Upper lobe of right lung (tissue), 1 donor: ENCODE data around the gene CADPS. TPM values are rescaled to one million over a fixed set of nuclear protein-coding genes. Genes with fewer than 3 reads are reported as not detected.

Source experiments
- ATAC-seq: fragments of 200-7000 bp; cut with Tn5 transposase; one replicate; pipeline ENCODE4 v1.9.1; 2020; ENCODE audit warnings: mild to moderate bottlenecking, moderate library complexity
- DNase-seq: peaks from one replicate; pipeline ENCODE4 v3.0.0-alpha.2; 2020
- H3K27ac ChIP-seq: fragments of 200-600 bp; one replicate; pipeline ENCODE4 v1.8.0; 2022
- H3K27me3 ChIP-seq: fragments of 200-600 bp; one replicate; pipeline ENCODE4 v1.8.0; 2022; ENCODE audit warnings: mild to moderate bottlenecking
- H3K36me3 ChIP-seq: fragments of 200-600 bp; one replicate; pipeline ENCODE4 v1.8.0; 2022
- H3K4me1 ChIP-seq: fragments of 200-600 bp; one replicate; pipeline ENCODE4 v1.8.0; 2022
- H3K4me3 ChIP-seq: fragments of 200-600 bp; one replicate; pipeline ENCODE4 v1.8.0; 2022; ENCODE audit warnings: mild to moderate bottlenecking
- H3K9me3 ChIP-seq: fragments of 200-600 bp; one replicate; pipeline ENCODE4 v1.8.0; 2022
- CTCF ChIP-seq: fragments of 200-600 bp; IDR thresholded peaks from one replicate; pipeline ENCODE4 v1.8.0; 2022; ENCODE audit warnings: antibody characterized with exemption
- intact Hi-C: fragments of 100-400 bp; cut with DNase I; formaldehyde crosslinking; loops from one replicate; pipeline ENCODE4 v1.11.0; 2022
- total RNA-seq: library from RNA; stranded (reverse); fragmentation: NEBNext Ultra II Directional; extraction: Animal tissue kit (Norgen Biotek cat#: 25700); gene quantifications from one replicate; pipeline ENCODE4 v1.2.1, GENCODE V29; 2021
- donor health status: DM: no; HTN: yes; CAD: no; lungs with severe emphysema.

The CADPS gene
- total RNA-seq, 1 donor from 2014 or later = 1.1 TPM

DNA sequence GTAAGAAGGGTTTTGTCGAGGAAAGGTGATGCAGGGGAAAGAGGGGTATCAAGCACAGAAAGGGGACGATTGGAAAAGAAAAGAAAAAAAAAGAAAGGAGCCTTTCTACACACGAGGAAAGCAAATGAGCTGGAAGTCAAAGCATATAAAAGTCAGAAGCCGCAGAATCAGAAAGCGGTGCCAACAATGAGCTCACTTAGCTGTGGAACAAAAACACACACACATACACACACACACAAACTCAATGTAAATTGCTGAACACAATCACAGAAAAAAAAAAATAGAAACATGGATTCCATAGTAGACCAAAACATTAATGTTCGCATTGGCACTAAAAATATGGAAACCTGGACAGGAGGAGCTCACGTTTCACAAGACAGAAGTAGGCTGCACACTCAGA lies 438.4 kb downstream of the CADPS start:
- ATAC-seq = no peak
- no peaks in the 10 kb centered on the region for H3K36me3 ChIP-seq
- no peaks in the 10 kb centered on the region for H3K4me1 ChIP-seq
- no peak overlapping the region for H3K4me3 ChIP-seq
- intact Hi-C loops = no loop called here
- TF ChIP-seq CTCF = no peak
- H3K9me3 ChIP-seq = no peaks in the 10 kb centered on the region
- no peak overlapping the region for H3K27ac ChIP-seq
- no peak for DNase-seq
- peaks cover 4% of the 10 kb centered on the region for H3K27me3 ChIP-seq

DNA sequence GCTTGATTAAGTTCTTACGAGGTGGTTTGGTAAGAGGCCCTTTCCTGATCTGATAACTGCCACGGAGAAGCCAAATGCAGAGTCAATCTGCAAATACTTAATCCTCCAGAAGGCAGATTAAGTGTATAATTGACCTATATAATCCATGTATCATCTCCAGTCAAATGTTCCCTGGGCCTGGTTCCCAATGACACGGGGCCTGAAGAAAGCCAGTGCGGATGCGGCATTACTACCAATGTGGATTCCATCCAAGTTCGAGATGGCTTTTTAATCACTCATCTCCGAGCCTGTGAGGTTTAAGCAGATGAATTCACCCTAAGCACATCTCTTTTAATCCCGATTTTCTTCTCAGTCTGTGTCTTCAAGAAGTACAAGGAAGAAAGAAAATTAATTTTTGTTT lies 441.8 kb downstream of the CADPS start:
- H3K27me3 ChIP-seq = peaks cover 4% of the 10 kb centered on the region
- no peak for TF ChIP-seq CTCF
- intact Hi-C loops = no loop called here
- no peaks in the 10 kb centered on the region for H3K4me1 ChIP-seq
- H3K36me3 ChIP-seq = no peaks in the 10 kb centered on the region
- H3K4me3 ChIP-seq = no peak overlapping the region
- no peaks in the 10 kb centered on the region for H3K9me3 ChIP-seq
- no peak for DNase-seq
- ATAC-seq = no peak
- no peak overlapping the region for H3K27ac ChIP-seq

- intact Hi-C loops = no loop called here
- Histone ChIP-seq H3K27ac (no peak overlapping the region), H3K4me1 (no peaks in the 10 kb centered on the region), H3K4me3 (no peak overlapping the region), H3K27me3 (no peaks in the 10 kb centered on the region), H3K9me3 (no peaks in the 10 kb centered on the region), H3K36me3 (no peaks in the 10 kb centered on the region)
- TF ChIP-seq CTCF = no peak
- ATAC-seq = no peak
- DNase-seq = no peak
These were observed 454.0 kb downstream of the CADPS start for GRCh38 chr3:62421207-62421606.

- ATAC-seq (no peak), DNase-seq (no peak)
- Histone ChIP-seq H3K4me3 (no peak overlapping the region), H3K4me1 (no peaks in the 10 kb centered on the region), H3K27me3 (no peaks in the 10 kb centered on the region), H3K27ac (no peak overlapping the region), H3K36me3 (no peaks in the 10 kb centered on the region), H3K9me3 (no peaks in the 10 kb centered on the region)
- intact Hi-C loops = no loop called here
- TF ChIP-seq CTCF = no peak
These were observed 459.1 kb downstream of the CADPS start for GRCh38 chr3:62416144-62416543.

DNA sequence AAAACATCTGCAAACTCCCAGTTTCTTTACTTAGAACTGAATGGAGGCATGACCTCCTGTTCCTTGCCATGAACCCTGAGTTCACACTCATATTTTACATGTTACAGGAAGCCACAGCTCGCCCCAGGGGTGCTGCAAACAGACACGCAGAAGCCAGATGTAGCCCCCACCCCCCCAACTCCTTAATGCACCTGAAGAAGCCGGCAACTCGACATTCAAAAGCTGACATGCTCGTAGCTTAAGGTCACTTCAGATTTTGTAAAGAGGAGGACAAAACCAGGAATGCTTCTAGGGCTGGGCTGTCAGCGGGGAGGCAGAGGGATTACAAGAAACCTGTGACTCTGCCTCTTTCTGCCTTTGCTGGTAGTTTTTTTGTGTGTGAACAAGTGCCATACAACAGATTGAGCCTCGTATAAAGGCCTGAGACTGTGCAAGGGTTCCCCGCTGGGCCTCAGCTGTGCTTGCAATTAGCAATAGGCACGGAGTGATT lies 459.9 kb downstream of the CADPS start:
- intact Hi-C loops = no loop called here
- H3K27ac ChIP-seq = no peak overlapping the region

More for the DNA sequence above, 459.9 kb downstream of the CADPS start:
- DNase-seq = no peak
- Histone ChIP-seq H3K27me3 (no peaks in the 10 kb centered on the region), H3K4me1 (no peaks in the 10 kb centered on the region), H3K36me3 (no peaks in the 10 kb centered on the region), H3K4me3 (no peak overlapping the region), H3K9me3 (no peaks in the 10 kb centered on the region)
- TF ChIP-seq CTCF = no peak
- ATAC-seq = no peak
